ENCODE results near the gene ETV6.

The ETV6 gene

GRCh38 chr12:11732715-11733114 is 83.2 kb downstream of the ETV6 start:
- no peak for DNase-seq (ENCODE audit: low read depth in 2 of 2, low spot score in 1 of 2)

DNA sequence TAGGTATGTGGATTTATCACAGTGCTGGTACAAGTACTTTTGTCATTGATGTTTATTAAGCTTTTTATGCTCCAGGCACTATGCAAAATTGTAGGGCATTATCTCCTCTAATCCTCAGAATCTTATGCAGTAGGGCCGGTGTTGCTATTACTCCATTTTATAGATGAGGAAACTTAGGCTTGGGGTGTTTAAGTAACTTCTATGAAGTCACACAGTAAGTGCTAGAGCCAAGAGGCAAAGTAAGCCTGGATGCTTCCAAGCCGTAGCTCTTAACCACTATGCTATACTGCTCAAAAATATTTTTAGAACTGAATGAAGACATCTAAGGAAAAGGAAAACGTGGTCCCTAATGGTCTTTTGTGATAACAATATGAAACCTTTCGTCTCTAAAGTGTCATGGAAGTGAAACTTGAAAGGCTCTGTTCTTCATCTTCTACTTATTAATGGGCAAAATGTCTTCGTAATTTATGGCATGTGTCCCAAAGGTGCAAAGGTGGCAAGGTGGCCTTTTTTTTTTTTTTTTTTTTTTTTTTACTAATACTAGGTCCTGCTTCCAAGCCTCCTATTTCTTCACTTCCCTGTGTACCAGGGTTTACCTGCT is 85.2 kb downstream of the ETV6 start:
- DNase-seq (ENCODE audit: low read depth in 2 of 2, low spot score in 1 of 2), result no peak

- DNase-seq (ENCODE audit: low read depth in 2 of 2, low spot score in 1 of 2), result no peak
Measured at GRCh38 chr12:11738450-11738849, 89.0 kb downstream of the ETV6 start.

GRCh38 chr12:11739980-11740577 is 90.6 kb downstream of the ETV6 start:
- DNase-seq (ENCODE audit: low read depth in 2 of 2, low spot score in 1 of 2), result no peak

DNA sequence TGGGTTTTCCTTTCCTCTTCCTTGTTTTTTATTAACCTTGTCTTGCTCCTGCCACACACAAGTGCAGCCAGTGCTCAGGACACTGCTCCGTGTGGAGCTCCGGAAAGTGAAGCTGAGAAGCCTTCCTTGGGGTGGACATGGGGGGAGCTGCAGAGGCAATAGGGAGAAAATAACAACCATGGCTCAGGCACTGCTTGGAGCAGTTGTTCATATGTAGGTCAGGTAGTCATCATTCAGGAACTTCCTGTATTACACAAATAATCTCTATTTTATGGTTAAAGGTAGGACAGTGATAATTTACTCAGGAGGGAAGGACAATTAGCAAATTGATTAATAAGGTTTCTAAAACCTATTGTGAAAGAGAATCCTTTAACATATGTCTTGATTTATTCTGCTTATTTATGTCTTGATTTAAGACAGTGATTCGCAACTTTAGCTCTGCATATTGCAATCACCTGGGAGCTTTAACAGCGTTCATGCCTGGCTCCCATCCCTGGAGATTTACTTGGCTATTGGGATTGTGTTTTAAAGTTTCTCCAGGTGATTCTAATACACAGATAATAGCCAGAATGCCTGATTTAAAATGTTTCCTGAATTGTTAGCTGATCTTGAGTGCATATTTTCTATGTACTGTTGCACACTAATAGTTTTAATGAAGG is 92.1 kb downstream of the ETV6 start:
- DNase-seq (ENCODE audit: low read depth in 2 of 2, low spot score in 1 of 2), result no peak

DNA sequence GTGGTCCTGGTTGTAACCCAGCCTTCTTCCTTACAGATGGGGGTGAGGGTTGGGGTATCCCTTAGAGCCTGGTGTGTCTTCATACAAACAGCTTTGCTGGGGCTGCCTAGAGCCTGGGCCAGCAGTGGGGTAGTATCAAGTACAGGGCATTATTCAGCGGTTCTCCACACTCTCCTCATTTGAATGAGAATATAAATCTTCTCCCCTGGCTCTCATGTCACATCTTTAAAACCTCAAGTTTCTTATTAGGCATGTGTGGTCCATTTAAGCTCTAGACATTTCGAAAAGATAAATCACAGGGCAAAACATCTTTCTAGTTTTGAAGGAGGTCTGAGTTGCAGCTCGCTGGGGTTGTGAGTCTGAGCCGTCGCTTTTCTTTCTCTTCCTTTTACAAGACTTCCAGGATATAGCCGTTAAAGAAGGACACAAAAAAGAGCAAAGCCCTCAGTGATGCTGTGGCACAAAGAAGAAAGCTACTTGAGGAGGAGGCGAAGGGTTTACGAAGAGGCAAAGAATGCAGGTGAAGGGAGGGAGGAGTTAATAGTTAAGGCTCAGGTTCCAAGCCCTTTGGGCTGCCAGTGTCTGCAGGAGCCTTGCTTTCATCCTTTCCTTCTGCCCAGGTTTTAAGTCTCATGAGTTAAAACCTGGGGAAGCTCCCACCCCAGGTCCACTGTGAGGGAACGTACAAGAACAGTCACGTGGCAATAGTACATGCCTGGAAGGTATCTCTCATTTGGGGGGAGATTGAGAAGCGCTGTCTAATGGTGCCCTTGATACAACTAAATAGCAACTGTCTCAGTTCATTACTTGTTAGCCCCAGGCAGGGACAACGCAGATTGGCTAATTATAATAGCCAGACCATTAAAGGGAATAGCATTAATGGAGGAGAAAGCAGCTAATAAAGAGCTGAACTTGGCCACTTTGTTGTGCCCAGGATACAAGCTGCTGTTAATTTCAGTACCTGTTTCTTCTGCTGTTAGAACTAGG is 94.2 kb downstream of the ETV6 start:
- no peak for DNase-seq (ENCODE audit: low read depth in 2 of 2, low spot score in 1 of 2)

- DNase-seq (ENCODE audit: low read depth in 2 of 2, low spot score in 1 of 2), result no peak
Measured at GRCh38 chr12:11744410-11744801, 94.9 kb downstream of the ETV6 start.

DNA sequence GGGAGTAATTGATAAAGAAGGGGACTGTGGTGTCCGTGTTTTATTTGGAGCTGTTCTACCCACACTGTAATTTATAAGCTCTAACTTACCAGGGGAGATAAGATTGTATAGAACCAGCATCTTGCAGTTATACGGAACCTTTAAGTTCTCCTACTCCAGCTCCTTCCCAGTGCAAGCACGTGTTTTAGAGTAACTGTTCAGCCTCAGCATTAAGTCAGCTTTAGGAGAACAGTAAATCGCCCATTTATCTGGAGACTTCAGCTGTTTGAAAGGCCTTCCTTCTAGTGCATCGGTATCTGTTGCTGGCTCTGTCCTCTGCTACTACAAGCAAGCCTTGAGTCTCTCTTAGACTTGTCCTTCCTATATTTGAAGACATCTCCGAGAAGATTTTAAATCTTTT is 95.6 kb downstream of the ETV6 start:
- DNase-seq (ENCODE audit: low read depth in 2 of 2, low spot score in 1 of 2), result no peak

DNA sequence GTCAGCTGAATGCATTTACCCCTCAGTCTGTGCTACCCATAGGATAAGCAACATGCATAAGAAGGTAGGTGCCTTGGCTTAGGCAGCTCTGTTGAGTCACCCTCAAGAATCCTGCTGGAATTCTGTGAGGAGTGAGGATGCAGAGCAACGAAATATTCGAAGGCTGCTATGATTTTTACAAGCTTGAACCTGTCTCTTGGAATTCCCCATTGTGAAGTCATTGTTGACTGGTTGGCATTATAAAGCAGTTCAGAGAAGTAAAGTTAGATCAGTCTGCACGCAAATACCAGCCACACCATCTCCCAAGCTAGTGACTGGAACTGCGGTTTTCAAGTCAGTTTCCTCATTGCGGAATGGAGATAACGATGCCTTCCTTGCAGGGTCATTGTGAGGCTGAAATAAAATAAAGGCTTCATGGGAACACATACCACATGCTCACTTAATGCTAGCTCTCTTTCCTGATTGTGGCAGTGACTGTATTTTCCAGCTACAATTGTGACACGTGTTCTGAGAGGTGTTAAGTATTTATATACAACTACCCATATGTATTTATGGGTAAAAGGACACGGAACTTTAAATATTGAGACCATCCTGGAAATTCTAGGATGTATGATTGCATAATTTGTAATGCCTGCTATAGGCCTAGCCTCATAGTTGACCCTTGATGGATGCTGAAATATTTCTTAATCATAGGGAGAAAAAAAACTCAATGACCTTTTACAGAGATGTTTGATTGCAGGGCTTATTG is 96.7 kb downstream of the ETV6 start:
- no peak for DNase-seq (ENCODE audit: low read depth in 2 of 2, low spot score in 1 of 2)

- no peak for DNase-seq (ENCODE audit: low read depth in 2 of 2, low spot score in 1 of 2)
Measured at GRCh38 chr12:11746940-11747716, 97.7 kb downstream of the ETV6 start.

GRCh38 chr12:11747969-11748368 is 98.5 kb downstream of the ETV6 start:
- no peak for DNase-seq (ENCODE audit: low read depth in 2 of 2, low spot score in 1 of 2)

GRCh38 chr12:11748903-11749302 is 99.4 kb downstream of the ETV6 start:
- DNase-seq (ENCODE audit: low read depth in 2 of 2, low spot score in 1 of 2), result no peak

DNA sequence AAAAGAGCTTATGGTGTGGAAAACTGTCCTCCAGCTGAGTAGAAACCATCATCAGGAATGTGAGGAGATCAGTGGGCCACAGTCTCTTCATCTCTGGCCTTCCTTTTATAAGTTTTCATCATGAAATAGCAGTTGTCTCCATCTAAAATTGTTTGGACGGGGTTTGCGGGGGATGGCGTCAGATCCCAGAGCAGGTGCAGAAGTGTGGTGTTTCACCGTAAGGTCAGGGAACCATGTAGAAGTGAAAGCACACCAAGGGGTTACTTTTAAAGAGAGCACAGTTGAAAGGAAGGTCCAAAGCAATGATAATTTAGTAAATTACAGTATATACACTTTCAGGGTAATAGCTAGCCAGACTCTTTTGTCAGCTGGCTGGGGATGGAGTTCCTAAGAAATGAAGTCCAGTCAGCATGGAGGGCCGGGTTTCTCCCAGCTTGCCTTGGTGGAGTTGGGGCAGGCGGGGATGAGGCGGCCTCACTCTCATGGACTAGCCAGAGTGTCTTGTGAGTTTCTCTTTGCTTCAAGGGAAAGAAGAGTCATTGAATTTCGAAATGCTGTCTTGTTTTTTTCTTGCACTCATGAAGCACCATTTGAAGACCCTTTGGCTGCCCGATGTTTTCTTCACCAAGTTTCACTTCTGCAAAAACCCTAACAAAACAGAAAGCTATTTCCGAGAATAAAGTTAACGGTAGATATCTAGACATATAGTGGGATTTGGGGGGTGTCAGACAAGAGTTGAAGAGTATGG is 100.6 kb downstream of the ETV6 start:
- no peak for DNase-seq (ENCODE audit: low read depth in 2 of 2, low spot score in 1 of 2)

DNA sequence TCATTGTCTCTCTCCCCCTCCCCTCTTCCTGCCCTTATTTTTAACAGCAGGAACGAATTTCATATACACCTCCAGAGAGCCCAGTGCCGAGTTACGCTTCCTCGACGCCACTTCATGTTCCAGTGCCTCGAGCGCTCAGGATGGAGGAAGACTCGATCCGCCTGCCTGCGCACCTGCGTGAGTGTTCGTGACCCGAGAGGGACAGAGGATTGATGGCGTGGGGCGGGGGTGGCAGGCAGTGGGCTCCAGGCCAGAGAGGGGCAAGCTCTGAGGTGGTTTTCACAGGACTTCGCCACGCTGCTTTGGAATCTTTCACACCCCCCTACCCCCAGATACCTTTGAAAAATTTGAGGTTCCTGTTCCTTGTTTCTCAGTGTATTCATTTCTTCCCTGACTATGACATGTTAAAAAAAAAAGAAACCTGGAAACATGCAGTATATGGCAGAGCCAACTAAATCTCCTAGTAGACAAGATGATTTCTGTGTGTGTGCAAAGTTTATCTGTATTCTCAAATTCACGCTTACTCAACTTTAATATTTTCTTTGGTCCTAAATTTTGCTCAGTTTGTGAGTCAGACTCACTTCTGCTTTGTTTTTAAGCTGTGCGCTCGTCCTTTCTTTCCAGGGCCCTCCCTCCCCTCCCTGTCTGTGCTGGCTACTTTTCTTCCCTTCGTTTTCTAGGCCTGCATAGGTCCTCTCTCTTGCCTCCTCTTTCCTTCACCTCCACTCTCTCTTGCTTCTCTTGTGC is 103.1 kb downstream of the ETV6 start:
- DNase-seq (ENCODE audit: low read depth in 2 of 2, low spot score in 1 of 2), result no peak

GRCh38 chr12:11753150-11753499 is 103.7 kb downstream of the ETV6 start:
- no peak for DNase-seq (ENCODE audit: low read depth in 2 of 2, low spot score in 1 of 2)

- no peak for DNase-seq (ENCODE audit: low read depth in 2 of 2, low spot score in 1 of 2)
Measured at GRCh38 chr12:11753826-11754225, 104.4 kb downstream of the ETV6 start.

GRCh38 chr12:11754256-11754655 is 104.8 kb downstream of the ETV6 start:
- no peak for DNase-seq (ENCODE audit: low read depth in 2 of 2, low spot score in 1 of 2)

DNA sequence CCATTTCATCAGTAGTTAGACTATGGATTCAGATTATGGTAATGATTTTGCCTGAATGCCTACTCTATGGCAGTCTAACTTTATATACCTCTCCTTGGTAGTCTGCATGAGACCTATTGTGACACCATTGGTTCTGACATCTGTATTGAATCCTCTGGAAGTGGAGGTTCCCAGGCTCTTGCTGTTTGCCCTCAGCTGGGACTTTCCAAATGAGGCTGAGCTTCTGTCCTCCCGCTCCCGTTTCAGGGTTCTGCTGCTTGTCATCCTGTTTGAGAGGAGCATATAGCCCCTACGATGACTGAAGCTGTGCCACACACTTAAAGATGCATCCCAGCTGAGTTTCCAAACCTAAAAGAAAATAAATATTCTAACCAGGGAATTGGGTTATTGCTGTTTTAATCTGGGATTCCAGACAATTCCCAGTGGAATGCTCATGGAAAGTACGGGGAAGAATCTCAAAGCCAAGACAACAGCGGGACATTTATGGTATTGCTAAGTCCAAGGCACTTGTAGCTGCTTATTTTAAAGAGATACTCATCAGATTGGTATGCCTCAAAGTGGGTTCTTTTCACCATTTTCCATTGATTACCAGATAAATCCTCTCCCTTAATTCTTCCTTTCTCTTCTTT is 105.9 kb downstream of the ETV6 start:
- no peak for DNase-seq (ENCODE audit: low read depth in 2 of 2, low spot score in 1 of 2)

Data from stimulated activated CD8-positive, alpha-beta memory T cell treated with anti-CD3 and anti-CD28 coated beads, Interleukin-4, amount 100 ng/mL, for 4 hours (primary cell).